WTC11 (cell line): ENCODE data around the gene GPX4. TPM values are rescaled to one million over a fixed set of nuclear protein-coding genes. Genes with fewer than 3 reads are reported as not detected.
"Not testable (repeated sequence)": the region's sequence is repeated elsewhere in the genome, so short reads cannot be mapped to it uniquely, and the experiment has no call there.

Source experiments
- ATAC-seq: fragments of 200-7000 bp; cut with Tn5 transposase; 2 replicates; pipeline ENCODE4 v1.10.0; 2021; ENCODE audit warnings: mild to moderate bottlenecking, moderate library complexity
- CTCF ChIA-PET: fragments of 300-600 bp; sonication (Branson Sonifier 250); formaldehyde crosslinking; loops from one replicate; lab custom pipeline; 2021; ENCODE audit warnings: antibody characterized with exemption; lab: Charles Lee
- POLR2A ChIA-PET: fragments of 350-600 bp; sonication (Branson Sonifier 250); formaldehyde crosslinking; loops from one replicate; lab custom pipeline; 2021; ENCODE audit warnings: antibody characterized with exemption; lab: Charles Lee
- DNase-seq: peaks from one replicate; pipeline ENCODE4 v3.0.0; 2021; ENCODE audit warnings: low spot score
- H3K27ac Mint-ChIP-seq: 2 replicates; pipeline ENCODE4 v1.8.0; 2021; ENCODE audit warnings: mixed read lengths
- H3K27me3 Mint-ChIP-seq: 2 replicates; pipeline ENCODE4 v1.8.0; 2021; ENCODE audit warnings: low read depth, mild to moderate bottlenecking, moderate library complexity, mixed read lengths
- H3K36me3 Mint-ChIP-seq: 2 replicates; pipeline ENCODE4 v1.8.0; 2021; ENCODE audit warnings: mixed read lengths
- H3K4me1 Mint-ChIP-seq: 2 replicates; pipeline ENCODE4 v1.8.0; 2022; ENCODE audit warnings: mixed read lengths
- H3K4me3 Mint-ChIP-seq: 2 replicates; pipeline ENCODE4 v1.8.0; 2021; ENCODE audit warnings: mild to moderate bottlenecking, moderate library complexity, mixed read lengths
- H3K9me3 Mint-ChIP-seq: 2 replicates; pipeline ENCODE4 v1.8.0; 2021; ENCODE audit warnings: mixed read lengths
- AR ChIP-seq: fragments of 250-450 bp; sonication (Bioruptor Pico); IDR thresholded peaks from 2 replicates; pipeline ENCODE4 v1.9.0; 2021; ENCODE audit warnings: mild to moderate bottlenecking
- CREB1 ChIP-seq: sonication (generic); formaldehyde crosslinking; IDR thresholded peaks from 2 replicates; pipeline ENCODE4 v1.8.0; 2023; ENCODE audit warnings: mild to moderate bottlenecking, missing genetic modification reagents
- ETV6 ChIP-seq: sonication (generic); formaldehyde crosslinking; IDR thresholded peaks from 2 replicates; pipeline ENCODE4 v1.8.1; 2022; ENCODE audit warnings: mild to moderate bottlenecking, missing genetic modification reagents
- FOXP1 ChIP-seq: sonication (generic); formaldehyde crosslinking; IDR thresholded peaks from 2 replicates; pipeline ENCODE4 v1.8.0; 2022; ENCODE audit warnings: missing genetic modification reagents, mild to moderate bottlenecking, moderate library complexity, borderline replicate concordance
- KAT7 ChIP-seq: sonication (generic); formaldehyde crosslinking; IDR thresholded peaks from 2 replicates; pipeline ENCODE4 v1.8.1; 2023; ENCODE audit warnings: missing genetic modification reagents, mild to moderate bottlenecking, borderline replicate concordance
- NFYB ChIP-seq: sonication (generic); formaldehyde crosslinking; conservative IDR thresholded peaks from 2 replicates; pipeline ENCODE4 v1.8.0; 2022; ENCODE audit warnings: low read depth, missing genetic modification reagents
- PREB ChIP-seq: sonication (generic); formaldehyde crosslinking; IDR thresholded peaks from 2 replicates; pipeline ENCODE4 v1.8.1; 2022; ENCODE audit warnings: mild to moderate bottlenecking, missing genetic modification reagents, moderate library complexity, borderline replicate concordance
- PRRX2 ChIP-seq: fragments of 250-450 bp; sonication (Bioruptor Pico); IDR thresholded peaks from 2 replicates; pipeline ENCODE4 v1.8.0; 2021; ENCODE audit warnings: mild to moderate bottlenecking
- RELA ChIP-seq: sonication (generic); formaldehyde crosslinking; IDR thresholded peaks from 2 replicates; pipeline ENCODE4 v1.8.1; 2022; ENCODE audit warnings: missing genetic modification reagents, mild to moderate bottlenecking, borderline replicate concordance
- TEAD1 ChIP-seq: sonication (generic); formaldehyde crosslinking; IDR thresholded peaks from 2 replicates; pipeline ENCODE4 v1.8.0; 2022; ENCODE audit warnings: mild to moderate bottlenecking, missing genetic modification reagents
- TEAD4 ChIP-seq: sonication (generic); formaldehyde crosslinking; IDR thresholded peaks from 2 replicates; pipeline ENCODE4 v1.8.0; 2022; ENCODE audit warnings: mild to moderate bottlenecking, missing genetic modification reagents
- ZBTB21 ChIP-seq: sonication (generic); formaldehyde crosslinking; IDR thresholded peaks from 2 replicates; pipeline ENCODE4 v1.8.1; 2023; ENCODE audit warnings: mild to moderate bottlenecking, missing genetic modification reagents, borderline replicate concordance
- ZNF121 ChIP-seq: sonication (generic); formaldehyde crosslinking; IDR thresholded peaks from 2 replicates; pipeline ENCODE4 v1.8.0; 2023; ENCODE audit warnings: missing genetic modification reagents
- ZNF138 ChIP-seq: sonication (generic); formaldehyde crosslinking; conservative IDR thresholded peaks from 2 replicates; pipeline ENCODE4 v1.8.1; 2022; ENCODE audit warnings: mild to moderate bottlenecking, moderate library complexity, missing genetic modification reagents
- ZNF263 ChIP-seq: sonication (generic); formaldehyde crosslinking; IDR thresholded peaks from 2 replicates; pipeline ENCODE4 v1.8.1; 2022; ENCODE audit warnings: low read depth, mild to moderate bottlenecking, moderate library complexity, missing genetic modification reagents
- ZNF423 ChIP-seq: fragments of 250-450 bp; sonication (Bioruptor Pico); IDR thresholded peaks from 2 replicates; pipeline ENCODE4 v2.1.2; 2022; ENCODE audit warnings: mild to moderate bottlenecking, moderate library complexity
- ZNF512 ChIP-seq: sonication (generic); formaldehyde crosslinking; IDR thresholded peaks from 2 replicates; pipeline ENCODE4 v1.8.1; 2022; ENCODE audit warnings: missing genetic modification reagents, borderline replicate concordance
- ZNF532 ChIP-seq: fragments of 250-450 bp; sonication (Bioruptor Pico); IDR thresholded peaks from 2 replicates; pipeline ENCODE4 v1.9.0; 2021; ENCODE audit warnings: mild to moderate bottlenecking, borderline replicate concordance
- ZNF671 ChIP-seq: fragments of 250-450 bp; sonication (Bioruptor Pico); IDR thresholded peaks from 2 replicates; pipeline ENCODE4 v1.8.0; 2021; ENCODE audit warnings: mild to moderate bottlenecking
- total RNA-seq: library from RNA; stranded (reverse); gene quantifications from 3 replicates; pipeline ENCODE4 v1.2.3, GENCODE V29; 2021
- TF ChIP-seq, protein P1 (sequence below): sonication (generic); formaldehyde crosslinking; IDR thresholded peaks from 2 replicates; pipeline ENCODE4 v1.8.0; 2023; ENCODE audit warnings: mild to moderate bottlenecking, missing genetic modification reagents

Gene GPX4
- total RNA-seq, 1 experiment from 2014 or later, result 363 TPM

DNA sequence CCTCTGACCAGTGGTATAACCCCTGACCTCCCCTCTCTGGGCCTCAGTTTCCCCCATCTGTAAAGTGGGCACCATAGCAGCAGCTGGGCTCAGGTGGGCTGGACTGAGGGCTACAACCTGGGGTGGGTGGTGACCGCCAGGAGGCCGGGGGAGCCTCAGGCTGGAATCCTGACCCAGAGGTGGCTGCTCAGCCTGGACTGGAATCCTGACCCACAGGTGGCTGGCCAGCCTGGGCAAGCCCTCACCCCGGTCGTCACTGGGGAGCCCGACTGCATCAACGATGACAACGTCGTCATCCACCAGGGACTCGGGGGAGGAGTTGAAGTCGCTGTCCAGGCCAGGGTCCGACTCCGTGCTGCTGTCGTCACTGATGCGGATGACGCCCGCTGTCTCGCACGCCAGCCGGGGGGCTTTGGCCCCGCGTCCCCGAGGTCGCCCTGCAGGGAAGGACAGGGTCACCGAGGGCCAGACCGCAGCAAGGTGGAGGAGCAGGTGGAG lies 10.2 kb downstream of the GPX4 start:
- TF ChIP-seq ZNF532 (CRISPR knock-in tag), result no peak
- no peak for TF ChIP-seq PRRX2 (CRISPR knock-in tag)
- TF ChIP-seq TEAD1 (CRISPR knock-in tag), result no peak
- no peak for TF ChIP-seq ZNF671 (CRISPR knock-in tag)
- no peak for TF ChIP-seq FOXP1 (CRISPR knock-in tag)
- TF ChIP-seq ZNF263 (CRISPR knock-in tag), result no peak
- TF ChIP-seq AR (CRISPR knock-in tag), result no peak
- TF ChIP-seq KAT7 (CRISPR knock-in tag), result no peak
- TF ChIP-seq ZNF138, result no peak
- TF ChIP-seq NFYB, result no peak
- TF ChIP-seq ZNF512 (CRISPR knock-in tag), result no peak
- TF ChIP-seq ZNF423 (CRISPR knock-in tag), result no peak
- TF ChIP-seq RELA, result no peak
- no peak for TF ChIP-seq ZBTB21 (CRISPR knock-in tag)
- TF ChIP-seq ZNF121 (CRISPR knock-in tag), result no peak
- no peak for TF ChIP-seq CREB1 (CRISPR knock-in tag)
- no peak for TF ChIP-seq TEAD4
- TF ChIP-seq, protein P1, sequence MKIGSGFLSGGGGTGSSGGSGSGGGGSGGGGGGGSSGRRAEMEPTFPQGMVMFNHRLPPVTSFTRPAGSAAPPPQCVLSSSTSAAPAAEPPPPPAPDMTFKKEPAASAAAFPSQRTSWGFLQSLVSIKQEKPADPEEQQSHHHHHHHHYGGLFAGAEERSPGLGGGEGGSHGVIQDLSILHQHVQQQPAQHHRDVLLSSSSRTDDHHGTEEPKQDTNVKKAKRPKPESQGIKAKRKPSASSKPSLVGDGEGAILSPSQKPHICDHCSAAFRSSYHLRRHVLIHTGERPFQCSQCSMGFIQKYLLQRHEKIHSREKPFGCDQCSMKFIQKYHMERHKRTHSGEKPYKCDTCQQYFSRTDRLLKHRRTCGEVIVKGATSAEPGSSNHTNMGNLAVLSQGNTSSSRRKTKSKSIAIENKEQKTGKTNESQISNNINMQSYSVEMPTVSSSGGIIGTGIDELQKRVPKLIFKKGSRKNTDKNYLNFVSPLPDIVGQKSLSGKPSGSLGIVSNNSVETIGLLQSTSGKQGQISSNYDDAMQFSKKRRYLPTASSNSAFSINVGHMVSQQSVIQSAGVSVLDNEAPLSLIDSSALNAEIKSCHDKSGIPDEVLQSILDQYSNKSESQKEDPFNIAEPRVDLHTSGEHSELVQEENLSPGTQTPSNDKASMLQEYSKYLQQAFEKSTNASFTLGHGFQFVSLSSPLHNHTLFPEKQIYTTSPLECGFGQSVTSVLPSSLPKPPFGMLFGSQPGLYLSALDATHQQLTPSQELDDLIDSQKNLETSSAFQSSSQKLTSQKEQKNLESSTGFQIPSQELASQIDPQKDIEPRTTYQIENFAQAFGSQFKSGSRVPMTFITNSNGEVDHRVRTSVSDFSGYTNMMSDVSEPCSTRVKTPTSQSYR (CRISPR knock-in tag), result no peak
- TF ChIP-seq PREB (CRISPR knock-in tag), result no peak
- TF ChIP-seq ETV6 (CRISPR knock-in tag), result no peak
- no peaks in the 10 kb centered on the region for H3K9me3 Mint-ChIP-seq
- ATAC-seq (no peak), DNase-seq (no peak)
- POLR2A ChIA-PET, result interaction anchor here (1.0 to 1.1 kb wide), 2 partner anchors 124 to 155 kb away, joined by 3 to 4 read pairs; partner anchors contain the start of genes CBARP and CIRBP
- H3K4me3 Mint-ChIP-seq, result no peak overlapping the region
- H3K4me1 Mint-ChIP-seq, result peaks cover 2% of the 10 kb centered on the region; the same call in 1 of the 2 replicates
- CTCF ChIA-PET, result interaction anchor here (0.6 to 3.0 kb wide), 47 partner anchors 9 to 155 kb away, joined by 3 to 69 read pairs (median 8); partner anchors contain the start of genes ABCA7, ARHGAP45, ATP5F1D and CBARP
- no peaks in the 10 kb centered on the region for H3K27me3 Mint-ChIP-seq
- H3K36me3 Mint-ChIP-seq, result no peaks in the 10 kb centered on the region
- H3K27ac Mint-ChIP-seq, result no peak overlapping the region

DNA sequence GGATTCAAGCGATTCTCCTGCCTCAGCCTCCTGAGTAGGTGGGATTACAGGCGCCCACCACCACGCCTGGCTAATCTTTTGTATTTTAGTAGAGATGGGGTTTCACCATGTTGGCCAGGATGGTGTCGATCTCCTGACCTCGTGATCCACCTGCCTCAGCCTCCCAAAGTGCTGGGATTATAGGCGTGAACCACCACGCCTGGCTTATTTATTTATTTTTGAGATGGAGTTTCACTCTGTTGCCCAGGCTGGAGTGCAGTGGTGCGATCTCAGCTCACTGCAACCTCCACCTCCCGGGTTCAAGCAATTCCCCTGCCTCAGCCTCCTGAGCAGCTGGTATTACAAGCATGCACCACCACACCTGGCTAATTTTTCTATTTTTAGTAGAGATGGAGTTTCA lies 10.9 kb downstream of the GPX4 start:
- DNase-seq, H3K4me1 Mint-ChIP-seq, H3K4me3 Mint-ChIP-seq, H3K36me3 Mint-ChIP-seq, ATAC-seq, H3K27me3 Mint-ChIP-seq, H3K27ac Mint-ChIP-seq, POLR2A ChIA-PET, H3K9me3 Mint-ChIP-seq: not testable (repeated sequence)
- CTCF ChIA-PET, result interaction anchor here (2.6 kb wide), 1 partner anchor 74 kb away, joined by 11 read pairs; the partner anchor contains the start of gene ABCA7
